Stimulated activated CD8-positive, alpha-beta memory T cell treated with anti-CD3 and anti-CD28 coated beads, Interleukin-4, amount 100 ng/mL, for 1 hour (primary cell): Measurements from ENCODE around the gene SOST.

ENCODE experiments used
- DNase-seq, 2 donors: peaks; one replicate each; pipeline ENCODE4 v3.0.0-alpha.2; 2020; ENCODE audit warnings: low read depth in 2 of 2, low spot score in 1 of 2

SOST gene

DNA sequence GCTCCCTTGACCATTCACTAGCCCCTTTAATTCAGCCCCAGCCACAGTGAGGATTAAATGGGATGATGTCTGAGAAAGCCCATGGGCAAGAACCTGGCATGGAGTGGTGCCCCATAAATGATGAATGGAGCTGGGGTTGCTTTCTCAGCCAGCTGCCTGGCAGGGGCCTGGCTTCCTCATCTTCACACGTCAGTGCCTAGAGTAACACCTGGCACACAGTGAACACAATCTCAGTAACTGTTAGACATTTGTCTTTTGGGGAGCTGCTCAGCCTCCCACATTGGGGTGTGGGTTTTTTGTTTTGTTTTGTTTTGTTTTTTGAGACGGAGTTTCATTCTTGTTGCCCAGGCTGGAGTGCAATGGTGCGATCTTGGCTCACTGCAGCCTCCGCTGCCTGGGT is 49.4 kb downstream of the SOST start:
- DNase-seq: no peak

DNA sequence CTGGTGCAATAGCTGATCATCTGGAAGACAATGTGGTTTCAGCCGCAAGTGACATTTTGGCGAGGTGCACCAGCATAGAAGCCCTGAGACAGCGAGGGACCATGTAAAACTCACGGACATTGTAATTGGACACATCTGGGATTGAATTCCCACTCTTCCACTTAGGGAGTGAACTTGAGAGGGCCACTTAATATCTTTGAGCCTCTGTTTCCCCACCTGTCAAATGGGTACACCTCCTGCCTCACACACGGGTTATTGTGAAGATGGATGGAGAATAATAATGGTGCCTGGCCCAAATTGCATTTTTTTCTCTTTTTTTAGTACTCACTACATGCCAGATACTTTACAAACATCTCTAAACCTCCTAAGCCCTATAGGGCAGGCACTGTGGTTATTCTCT is 51.4 kb downstream of the SOST start:
- DNase-seq: no peak

DNA sequence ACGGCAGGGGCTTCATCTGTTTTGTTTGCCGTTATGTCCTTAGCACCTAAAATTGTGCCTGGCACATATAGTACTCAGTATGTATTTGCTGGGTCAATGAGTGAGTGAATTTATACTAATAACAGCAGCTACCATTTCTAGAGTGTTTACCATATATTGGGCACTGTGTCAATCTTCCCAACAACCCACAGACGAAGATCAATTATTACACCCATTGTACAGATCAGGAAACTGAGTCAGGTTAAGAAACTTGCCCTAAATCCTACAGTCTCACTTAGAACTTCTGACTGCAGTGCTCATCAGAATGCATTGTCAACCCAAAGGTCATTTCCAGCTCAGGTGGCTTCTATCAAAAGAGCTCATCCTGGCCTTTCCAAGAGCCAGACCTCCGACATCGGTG is 52.4 kb downstream of the SOST start:
- no peak for DNase-seq
